ENCODE results near the gene ACOX2. TPM values are rescaled to one million over a fixed set of nuclear protein-coding genes. Genes with fewer than 3 reads are reported as not detected.

Gene ACOX2
- total and polyA plus RNA-seq, 2 of the 13 experiments (the other 11 are each of a cell fraction or from before 2014, with no cell fraction given), result 42.6 to 98.5 TPM

GRCh38 chr3:58585005-58585786 lies 48.2 kb upstream of the ACOX2 start (continued):
- TF ChIP-seq ZNF343 (CRISPR knock-in tag; IDR thresholded peaks at IDR 0.05), result no peak; the same call in 1 of the 2 replicates
- TF ChIP-seq STAG1 (CRISPR knock-in tag; IDR thresholded peaks at IDR 0.05), result peak; percentile 28; the same call in 1 of the 2 replicates
- no peak for TF ChIP-seq ZNF431 (CRISPR knock-in tag; IDR thresholded peaks at IDR 0.05; ENCODE audit: borderline replicate concordance, low read depth)
- TF ChIP-seq ETV6 (CRISPR knock-in tag; conservative IDR thresholded peaks at IDR 0.05), result no peak
- TF ChIP-seq HIVEP1 (CRISPR knock-in tag; IDR thresholded peaks at IDR 0.05), result no peak
- TF ChIP-seq ZFAT (CRISPR knock-in tag; conservative IDR thresholded peaks at IDR 0.05), result no peak
- TF ChIP-seq ZNF274 (CRISPR knock-in tag; IDR thresholded peaks at IDR 0.05), result 0 out of 2 replicates have a peak, but pooled peaks have one; percentile 46
- TF ChIP-seq ZFP90 (CRISPR knock-in tag; IDR thresholded peaks at IDR 0.05; ENCODE audit: borderline replicate concordance), result 0 out of 2 replicates have a peak, but pooled peaks have one; percentile 71
- peak; percentile 54; the same call in 1 of the 2 replicates for TF ChIP-seq MAX (IDR thresholded peaks at IDR 0.05)
- TF ChIP-seq ZBTB38 (CRISPR knock-in tag; IDR thresholded peaks at IDR 0.05), result no peak
- TF ChIP-seq NFKB2 (CRISPR knock-in tag; IDR thresholded peaks at IDR 0.05; ENCODE audit: borderline replicate concordance), result peak; percentile 68; the same call in 1 of the 2 replicates
- TF ChIP-seq ZNF564 (CRISPR knock-in tag; IDR thresholded peaks at IDR 0.05), result peak; percentile 59; the same call in 1 of the 2 replicates
- 0 out of 2 replicates have a peak, but pooled peaks have one; percentile 8 for TF ChIP-seq ZMYM3 (CRISPR knock-in tag; IDR thresholded peaks at IDR 0.05)
- peak; percentile 62; the same call in 1 of the 2 replicates for TF ChIP-seq TFDP1 (CRISPR knock-in tag; IDR thresholded peaks at IDR 0.05; ENCODE audit: borderline replicate concordance)
- TF ChIP-seq JDP2 (CRISPR knock-in tag; IDR thresholded peaks at IDR 0.05; ENCODE audit: borderline replicate concordance), result no peak
- 0 out of 2 replicates have a peak, but pooled peaks have one; percentile 35 for TF ChIP-seq TBX2 (CRISPR knock-in tag; IDR thresholded peaks at IDR 0.05; ENCODE audit: borderline replicate concordance)
- no peak for TF ChIP-seq ZSCAN21 (CRISPR knock-in tag; IDR thresholded peaks at IDR 0.05; ENCODE audit: borderline replicate concordance)
- no peak for TF ChIP-seq KLF13 (CRISPR knock-in tag; IDR thresholded peaks at IDR 0.05)
- TF ChIP-seq ZNF83 (CRISPR knock-in tag; IDR thresholded peaks at IDR 0.05; ENCODE audit: borderline replicate concordance), result no peak
- 0 out of 2 replicates have a peak, but pooled peaks have one; percentile 33 for TF ChIP-seq ZNF263 (CRISPR knock-in tag; IDR thresholded peaks at IDR 0.05)
- peak; percentile 57; the same call in 1 of the 2 replicates for TF ChIP-seq ZNF574 (CRISPR knock-in tag; IDR thresholded peaks at IDR 0.05)
- TF ChIP-seq TEAD3 (CRISPR knock-in tag; optimal IDR thresholded peaks at IDR 0.05; ENCODE audit: borderline replicate concordance), result peak; percentile 26
- TF ChIP-seq ZNF558 (CRISPR knock-in tag; IDR thresholded peaks at IDR 0.05; ENCODE audit: borderline replicate concordance), result no peak
- no peak for TF ChIP-seq TRIM22 (IDR thresholded peaks at IDR 0.05)
